ENCODE measurements around the gene TC2N. TPM values are rescaled to one million over a fixed set of nuclear protein-coding genes. Genes with fewer than 3 reads are reported as not detected.

TC2N gene
- total RNA-seq, 1 experiment from 2014 or later, result 16.4 TPM

DNA sequence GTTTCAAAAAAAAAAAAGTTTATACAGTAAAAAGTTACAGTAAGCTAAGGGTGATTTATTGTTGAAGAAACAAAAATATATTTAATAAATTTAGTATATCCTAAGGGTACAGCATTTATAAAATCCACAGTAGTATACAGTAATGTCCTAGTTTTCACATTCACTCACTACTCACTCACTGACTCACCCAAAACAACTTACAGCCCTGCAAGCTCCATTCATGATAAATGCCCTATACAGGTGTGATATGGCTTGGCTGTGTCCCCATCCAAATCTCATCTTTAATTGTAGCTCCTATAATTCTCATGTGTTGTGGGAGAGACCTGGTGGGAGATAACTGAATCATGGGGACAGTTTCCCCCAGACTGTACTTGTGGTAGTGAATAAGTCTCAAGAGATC lies 61.7 kb downstream of the TC2N start:
- H3K27me3 ChIP-seq (ENCODE audit: insufficient read depth, low read length), result no peaks in the 10 kb centered on the region
- H4K91ac ChIP-seq (ENCODE audit: insufficient read length, low read depth, low read length), result no peak overlapping the region
- H3K36me3 Mint-ChIP-seq (ENCODE audit: insufficient read depth in 1 of 3, low read depth in 3 of 3), result peaks cover 41 to 57% (median 51%) of the 10 kb centered on the region in 3 experiments
- no peak for DNase-seq
- no peak overlapping the region for H3K4ac ChIP-seq (ENCODE audit: low read depth, low read length)
- no peak overlapping the region for H3K27ac ChIP-seq (ENCODE audit: insufficient read length, low read depth, low read length)
- H2AK5ac ChIP-seq (ENCODE audit: insufficient read length, low read length), result no peak overlapping the region
- no peak overlapping the region for H3K14ac ChIP-seq (ENCODE audit: insufficient read depth, low read length)
- no peaks in the 10 kb centered on the region for H3K4me1 Mint-ChIP-seq
- no peak overlapping the region for H4K8ac ChIP-seq (replicated peaks; ENCODE audit: insufficient read length, low read depth, low read length)
- no peak overlapping the region for H2AFZ ChIP-seq (ENCODE audit: low read length)
- no peak overlapping the region for H2BK5ac ChIP-seq (ENCODE audit: insufficient read length, low read length)
- no peak overlapping the region for H4K5ac ChIP-seq (ENCODE audit: insufficient read length, low read depth, low read length)
- H3K9ac ChIP-seq (ENCODE audit: extremely low read depth, insufficient read length, low read length), result no peak overlapping the region
- no peak overlapping the region for H3K4me2 ChIP-seq (ENCODE audit: insufficient read depth, insufficient read length, low read length)
- H3K18ac ChIP-seq (ENCODE audit: insufficient read length, low read depth, low read length), result no peak overlapping the region
- H3K79me1 ChIP-seq (ENCODE audit: insufficient read depth, low read depth, low read length, poor library complexity, severe bottlenecking), result no peaks in the 10 kb centered on the region
- H3K23ac ChIP-seq (ENCODE audit: insufficient read length, low read depth, low read length), result no peak overlapping the region
- TF ChIP-seq, protein P1, sequence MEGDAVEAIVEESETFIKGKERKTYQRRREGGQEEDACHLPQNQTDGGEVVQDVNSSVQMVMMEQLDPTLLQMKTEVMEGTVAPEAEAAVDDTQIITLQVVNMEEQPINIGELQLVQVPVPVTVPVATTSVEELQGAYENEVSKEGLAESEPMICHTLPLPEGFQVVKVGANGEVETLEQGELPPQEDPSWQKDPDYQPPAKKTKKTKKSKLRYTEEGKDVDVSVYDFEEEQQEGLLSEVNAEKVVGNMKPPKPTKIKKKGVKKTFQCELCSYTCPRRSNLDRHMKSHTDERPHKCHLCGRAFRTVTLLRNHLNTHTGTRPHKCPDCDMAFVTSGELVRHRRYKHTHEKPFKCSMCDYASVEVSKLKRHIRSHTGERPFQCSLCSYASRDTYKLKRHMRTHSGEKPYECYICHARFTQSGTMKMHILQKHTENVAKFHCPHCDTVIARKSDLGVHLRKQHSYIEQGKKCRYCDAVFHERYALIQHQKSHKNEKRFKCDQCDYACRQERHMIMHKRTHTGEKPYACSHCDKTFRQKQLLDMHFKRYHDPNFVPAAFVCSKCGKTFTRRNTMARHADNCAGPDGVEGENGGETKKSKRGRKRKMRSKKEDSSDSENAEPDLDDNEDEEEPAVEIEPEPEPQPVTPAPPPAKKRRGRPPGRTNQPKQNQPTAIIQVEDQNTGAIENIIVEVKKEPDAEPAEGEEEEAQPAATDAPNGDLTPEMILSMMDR (conservative IDR thresholded peaks at IDR 0.05), result no peak
- no peaks in the 10 kb centered on the region for H3K79me2 ChIP-seq (ENCODE audit: insufficient read depth, low read length)
- H3K4me3 Mint-ChIP-seq, result no peak overlapping the region
- no peak overlapping the region for H2BK12ac ChIP-seq (ENCODE audit: insufficient read length, low read depth, low read length)
- no peaks in the 10 kb centered on the region for H3K23me2 ChIP-seq (ENCODE audit: insufficient read length, low read depth, low read length, poor library complexity, severe bottlenecking)
- no peaks in the 10 kb centered on the region for H3K27me3 Mint-ChIP-seq (ENCODE audit: low read depth)
- H2BK20ac ChIP-seq (ENCODE audit: low read depth, low read length, poor library complexity, severe bottlenecking), result no peak overlapping the region
- H3K9me3 Mint-ChIP-seq, result peaks cover 36 to 40% of the 10 kb centered on the region in 2 experiments
- H3K9me3 ChIP-seq (ENCODE audit: control insufficient read depth, low read depth, low read length), result peaks cover 27% of the 10 kb centered on the region
- H3K27ac Mint-ChIP-seq, result no peak overlapping the region
- no peak overlapping the region for H3T11ph ChIP-seq (ENCODE audit: low read length)
- H3K4me1 ChIP-seq (ENCODE audit: insufficient read depth, low read length), result no peaks in the 10 kb centered on the region
- no peak overlapping the region for H3K56ac ChIP-seq (ENCODE audit: insufficient read length, low read depth, low read length)
- H2BK15ac ChIP-seq (ENCODE audit: low read depth, low read length), result no peak overlapping the region
- no peaks in the 10 kb centered on the region for H4K20me1 ChIP-seq (ENCODE audit: control insufficient read depth, insufficient read depth, insufficient read length)
- H2BK120ac ChIP-seq (ENCODE audit: low read depth, low read length, poor library complexity, severe bottlenecking), result no peak overlapping the region
